Measurements from ENCODE around the gene KRIT1. TPM values are rescaled to one million over a fixed set of nuclear protein-coding genes. Genes with fewer than 3 reads are reported as not detected.
A peak's percentile ranks its signal among the peaks of the same experiment; 100 is the strongest.

Gene KRIT1
- total RNA-seq, 1 donor from 2014 or later: 64.1 TPM

GRCh38 chr7:92150450-92151017, 95.2 kb downstream of the KRIT1 start:
- DNase-seq: peak; percentile 32

- DNase-seq: no peak
Observed at GRCh38 chr7:92149736-92150239, 95.9 kb downstream of the KRIT1 start.

Small RNA genes lying within 50 kb of the gene (small RNA-seq; reads per million reads assigned to genes)
- gene MIR1285-1 (ENCODE audit: low replicate concordance): 0.06 reads per million
- gene RF00019 (ENCODE audit: low replicate concordance): not detected

Other genes starting within 250 kb of the KRIT1 start
- 76.6 TPM for gene CYP51A1, start 111.4 kb downstream of the KRIT1 start, total RNA-seq
- 0.21 TPM for gene LRRD1, start 66.8 kb downstream of the KRIT1 start, total RNA-seq
- 43.7 TPM for gene ANKIB1, start 60 bp upstream of the KRIT1 start, total RNA-seq
- 33.4 TPM for gene GATAD1, start 201.6 kb upstream of the KRIT1 start, total RNA-seq
- gene ERVW-1, start 232.0 kb upstream of the KRIT1 start, total RNA-seq: not detected